Adrenal gland (tissue), 12 donors: ENCODE results near the gene MAST4. TPM values are rescaled to one million over a fixed set of nuclear protein-coding genes. Genes with fewer than 3 reads are reported as not detected.
A peak's percentile ranks its signal among the peaks of the same experiment; 100 is the strongest.

Experiments
- DNase-seq, 7 donors: peaks; one replicate each; pipeline ENCODE4 v3.0.0-alpha.2; 2019 to 2020
- H3K27ac ChIP-seq, 5 donors: fragments of 200-600 bp; sonication (generic) in 4 of 5; 1 replicate in 3 of 5; 2 replicates in 2 of 5; pipeline versions ENCODE4 v1.5.1 to v1.8.0; 2016 to 2020; ENCODE audit warnings: mild to moderate bottlenecking in 1 of 5
- H3K27me3 ChIP-seq: fragments of 200-600 bp; 2 replicates; pipeline ENCODE4 v1.8.0; 2021
- H3K36me3 ChIP-seq, 2 donors: fragments of 200-600 bp; replicated peaks in 1 of 2; 1 replicate in 1 of 2; 2 replicates in 1 of 2; pipeline versions ENCODE4 v1.5.1 to v1.8.0; 2018 to 2022
- H3K4me1 ChIP-seq, 2 donors: fragments of 200-600 bp; replicated peaks in 1 of 2; 1 replicate in 1 of 2; 2 replicates in 1 of 2; pipeline versions ENCODE4 v1.5.1 to v1.8.0; 2018 to 2021
- H3K4me3 ChIP-seq, 4 donors: fragments of 200-600 bp; sonication (generic) in 3 of 4; one replicate each; pipeline ENCODE4 v1.5.1; 2016 to 2018
- H3K9me3 ChIP-seq, 3 donors: fragments of 200-600 bp; sonication (generic) in 1 of 3; replicated peaks in 1 of 3; 1 replicate in 2 of 3; 2 replicates in 1 of 3; pipeline versions ENCODE4 v1.5.1 to v1.8.0; 2016 to 2021
- POLR2A ChIP-seq, 2 donors: fragments of 450-650 bp; IDR thresholded peaks; one replicate each; pipeline ENCODE4 v1.6.1; 2017; ENCODE audit warnings: antibody characterized with exemption in 2 of 2, mild to moderate bottlenecking in 2 of 2, moderate library complexity in 1 of 2
- WGBS, 4 donors: extraction: QIAGEN DNeasy Blood & Tissue Kit in 2 of 4; methylation state at CpG; one replicate each; pipeline versions ENCODE4 v1.1.5 to v1.1.7; 2013 to 2017; 5-methylcytosine and 5-hydroxymethylcytosine counted together
- intact Hi-C, 2 donors: fragments of 100-400 bp; cut with DNase I; formaldehyde crosslinking; loops; one replicate each; pipeline versions ENCODE4 v1.14.1 to v1.15.0; 2022 to 2023
- polyA plus RNA-seq, 3 donors: library from polyadenylated mRNA; stranded (reverse); fragments of 200-250 nt in 2 of 3; fragments of 350-450 nt in 1 of 3; fragmentation: Illumina TruSeq in 1 of 3; extraction: RNeasy Lipid Tissue Mini Kit (QIAGEN cat#74804) in 1 of 3; gene quantifications; one replicate each; pipeline ENCODE4 v1.2.3, GENCODE V29; 2013 to 2014
- total RNA-seq, 9 donors: library from RNA; depleted of rRNA in 4 of 9; stranded (reverse); fragments of >200 nt in 4 of 9; fragments of 120-200 nt in 1 of 9; fragmentation: NEBNext Ultra II Directional in 1 of 9; extraction: Animal tissue kit (Norgen Biotek cat#: 25700) in 1 of 9; gene quantifications; one replicate each; pipeline versions ENCODE4 v1.1.0 to v1.2.4, GENCODE V29; 2013 to 2023
- TF ChIP-seq, protein P1 (sequence below), 6 experiments: fragments of 450-650 bp in 4 of 6; fragments of 200-600 bp in 2 of 6; sonication (generic) in 1 of 6; IDR thresholded peaks; 1 replicate in 5 of 6; 2 replicates in 1 of 6; pipeline versions ENCODE4 v1.5.1 to v1.8.0; 2016 to 2021; ENCODE audit warnings: antibody characterized with exemption in 6 of 6, mild to moderate bottlenecking in 2 of 6, moderate library complexity in 1 of 6
- donor health status: healthy with polysubstance abuse.
- donor health status: Bipolar disorder and iron deficiency.
- donor health status: DM: yes; HTN: yes; CAD: no.
- donor health status: DM: no; HTN: no; CAD: no.
- donor health status: DM: no; HTN: no; CAD: no.
- donor health status: DM: yes; HTN: yes; CAD: no.

The MAST4 gene
- total and polyA plus RNA-seq, 12 donors = 12.3 to 95.0 (median 42.8) TPM

DNA sequence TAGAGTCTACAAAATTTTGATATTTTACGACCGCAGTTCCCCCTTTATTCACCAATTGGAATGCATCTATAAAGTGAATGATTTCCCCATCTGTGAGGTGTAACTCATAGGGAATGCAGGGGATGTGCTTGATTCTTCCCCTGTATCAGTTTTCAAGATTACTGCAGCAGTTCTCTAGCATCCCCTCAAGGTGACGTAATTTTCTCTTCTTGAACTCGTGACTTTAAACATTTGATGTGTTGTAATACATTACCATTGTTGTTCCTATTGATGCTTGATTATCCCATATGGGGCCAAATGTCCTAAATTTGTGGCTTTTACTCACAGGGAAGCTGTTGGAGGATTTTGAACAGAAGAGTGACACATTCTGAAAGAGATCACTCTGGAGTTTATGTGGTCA lies 360.2 kb downstream of the MAST4 start:
- H3K36me3 ChIP-seq = no peaks in the 10 kb centered on the region
- no peak overlapping the region for H3K4me3 ChIP-seq
- 92 to 99% (median 93%) methylated on average over 4 of the region's 4 CpGs for WGBS, 4 donors
- intact Hi-C loops = no loop called here
- no peaks in the 10 kb centered on the region for H3K9me3 ChIP-seq
- DNase-seq = no peak
- no peaks in the 10 kb centered on the region for H3K27me3 ChIP-seq
- peaks cover 16 to 24% of the 10 kb centered on the region in 2 donors for H3K4me1 ChIP-seq
- TF ChIP-seq, protein P1, sequence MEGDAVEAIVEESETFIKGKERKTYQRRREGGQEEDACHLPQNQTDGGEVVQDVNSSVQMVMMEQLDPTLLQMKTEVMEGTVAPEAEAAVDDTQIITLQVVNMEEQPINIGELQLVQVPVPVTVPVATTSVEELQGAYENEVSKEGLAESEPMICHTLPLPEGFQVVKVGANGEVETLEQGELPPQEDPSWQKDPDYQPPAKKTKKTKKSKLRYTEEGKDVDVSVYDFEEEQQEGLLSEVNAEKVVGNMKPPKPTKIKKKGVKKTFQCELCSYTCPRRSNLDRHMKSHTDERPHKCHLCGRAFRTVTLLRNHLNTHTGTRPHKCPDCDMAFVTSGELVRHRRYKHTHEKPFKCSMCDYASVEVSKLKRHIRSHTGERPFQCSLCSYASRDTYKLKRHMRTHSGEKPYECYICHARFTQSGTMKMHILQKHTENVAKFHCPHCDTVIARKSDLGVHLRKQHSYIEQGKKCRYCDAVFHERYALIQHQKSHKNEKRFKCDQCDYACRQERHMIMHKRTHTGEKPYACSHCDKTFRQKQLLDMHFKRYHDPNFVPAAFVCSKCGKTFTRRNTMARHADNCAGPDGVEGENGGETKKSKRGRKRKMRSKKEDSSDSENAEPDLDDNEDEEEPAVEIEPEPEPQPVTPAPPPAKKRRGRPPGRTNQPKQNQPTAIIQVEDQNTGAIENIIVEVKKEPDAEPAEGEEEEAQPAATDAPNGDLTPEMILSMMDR (IDR thresholded peaks at IDR 0.05) = no peak
- no peak for TF ChIP-seq POLR2A (IDR thresholded peaks at IDR 0.05)
- no peak overlapping the region for H3K27ac ChIP-seq

DNA sequence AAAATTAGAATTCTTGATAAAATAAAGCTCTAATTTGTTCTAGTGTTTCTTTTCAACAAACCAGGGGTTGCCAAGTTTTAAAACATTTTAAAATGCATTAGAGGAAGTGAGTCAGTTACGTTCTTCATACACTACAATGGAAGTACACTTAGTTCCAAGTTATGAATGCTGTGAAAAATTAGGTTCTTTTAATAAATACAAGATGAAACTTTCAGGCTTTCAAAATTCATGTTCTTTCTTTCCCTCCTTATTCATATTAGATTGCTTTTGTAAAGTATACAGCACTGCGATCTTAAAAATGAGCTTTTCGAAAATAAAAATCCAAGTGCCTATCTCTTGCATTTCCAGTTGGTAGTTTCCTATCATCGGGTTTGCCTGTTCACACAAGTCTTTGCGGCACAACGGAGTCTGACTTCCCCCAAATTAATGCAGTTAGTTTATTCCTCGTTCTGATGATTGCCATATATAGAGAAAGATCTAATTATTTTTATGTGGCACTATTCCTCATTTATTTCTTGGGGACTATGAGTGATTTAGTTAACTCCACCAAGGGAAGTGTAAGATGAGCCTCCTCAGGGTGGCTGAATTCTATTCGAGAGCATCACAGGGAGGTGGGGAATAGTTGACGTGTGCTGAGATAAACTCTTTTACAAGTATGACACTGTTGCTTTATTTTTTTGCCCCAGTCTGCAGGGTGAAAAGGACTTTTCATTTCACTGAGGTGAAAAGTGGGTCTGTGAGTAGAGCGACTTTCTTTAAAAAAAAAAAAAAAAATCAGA lies 362.2 kb downstream of the MAST4 start:
- Histone ChIP-seq H3K9me3 (no peaks in the 10 kb centered on the region), H3K36me3 (no peaks in the 10 kb centered on the region), H3K4me3 (peak overlapping the region in 3 of 4 donors; percentile 14 to 49 (median 15)), H3K27ac (peak overlapping the region in 4 of 5 donors; percentile 29 to 81 (median 60)), H3K27me3 (no peaks in the 10 kb centered on the region), H3K4me1 (peaks cover 16 to 24% of the 10 kb centered on the region in 2 donors)
- DNase-seq = peak in 3 of 7 donors; percentile 10 to 25 (median 22)
- intact Hi-C loops = no loop called here
- 33 to 51% (median 40%) methylated on average over 10 of the region's 10 CpGs for whole genome bisulfite sequencing, 4 donors
- peak in 1 of 2 donors; percentile 24 for TF ChIP-seq POLR2A (IDR thresholded peaks at IDR 0.05)
- TF ChIP-seq, protein P1 (IDR thresholded peaks at IDR 0.05) = no peak

DNA sequence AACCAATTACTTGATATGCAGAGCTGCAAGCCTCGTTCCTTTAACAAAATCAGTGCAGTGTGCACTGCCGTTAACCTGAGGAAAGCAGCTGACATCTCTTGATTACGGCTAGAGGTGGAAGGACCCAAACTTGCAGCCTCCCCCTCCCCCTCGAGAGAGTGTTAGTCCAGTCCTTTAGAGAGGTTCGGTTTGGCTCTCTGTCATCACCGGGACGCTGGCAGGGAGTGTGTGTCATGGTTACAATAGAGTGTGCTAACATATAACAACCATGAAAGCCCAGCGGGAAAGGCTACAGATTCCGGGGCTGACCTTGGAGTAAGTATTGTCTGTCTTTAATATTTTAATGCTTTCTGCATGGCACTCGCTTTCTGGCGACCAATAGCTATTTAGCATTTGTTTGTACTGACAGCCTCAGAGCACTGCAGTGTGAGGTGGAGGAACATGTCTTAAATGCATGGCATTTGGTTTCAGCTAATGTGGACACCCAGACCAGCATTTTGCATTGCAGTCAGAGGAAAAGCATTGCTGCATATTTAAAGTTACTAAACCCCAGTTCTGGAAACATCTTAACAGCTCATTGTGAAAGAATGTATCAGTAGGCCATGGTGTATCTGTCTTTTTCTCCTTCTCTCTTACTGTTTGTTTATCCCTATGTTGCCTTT lies 362.9 kb downstream of the MAST4 start:
- WGBS, 4 donors = 26 to 35% (median 30%) methylated on average over 11 of the region's 11 CpGs
- Histone ChIP-seq H3K27ac (peak overlapping the region in 4 of 5 donors; percentile 29 to 81 (median 60)), H3K4me1 (peaks cover 16 to 24% of the 10 kb centered on the region in 2 donors), H3K27me3 (no peaks in the 10 kb centered on the region), H3K4me3 (peak overlapping the region in 3 of 4 donors; percentile 14 to 49 (median 15)), H3K9me3 (no peaks in the 10 kb centered on the region), H3K36me3 (no peaks in the 10 kb centered on the region)
- peak; percentile 38 to 78 (median 63) for DNase-seq
- intact Hi-C loops = no loop called here
- peak in 1 of 2 donors; percentile 23 for TF ChIP-seq POLR2A (IDR thresholded peaks at IDR 0.05)
- TF ChIP-seq, protein P1 (IDR thresholded peaks at IDR 0.05) = no peak

DNA sequence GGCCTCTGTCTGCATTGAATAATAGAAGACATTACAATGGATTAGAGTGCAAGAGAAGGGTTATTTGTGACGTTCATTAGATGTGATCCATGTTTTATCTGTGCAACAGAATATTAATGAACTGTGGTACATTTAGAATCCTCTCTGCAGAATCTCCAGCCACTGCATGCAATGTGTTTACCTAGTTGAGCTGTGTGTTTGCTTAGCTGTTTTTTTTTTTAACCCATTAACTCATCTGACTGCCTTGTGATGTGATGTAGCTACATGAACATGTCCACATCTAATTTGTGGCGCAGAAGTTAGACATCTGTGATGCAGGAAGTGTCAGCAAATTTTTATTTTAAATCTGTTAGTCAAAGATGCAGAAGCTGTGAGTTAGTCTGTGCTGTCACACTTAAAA lies 363.5 kb downstream of the MAST4 start:
- H3K4me3 ChIP-seq = peak overlapping the region in 1 of 4 donors; percentile 49
- no peaks in the 10 kb centered on the region for H3K9me3 ChIP-seq
- H3K27me3 ChIP-seq = no peaks in the 10 kb centered on the region
- 44 to 51% (median 48%) methylated on average over 2 of the region's 2 CpGs for WGBS, 4 donors
- no peak for TF ChIP-seq POLR2A (IDR thresholded peaks at IDR 0.05)
- TF ChIP-seq, protein P1 (IDR thresholded peaks at IDR 0.05) = no peak
- no peak for DNase-seq
- peaks cover 16 to 24% of the 10 kb centered on the region in 2 donors for H3K4me1 ChIP-seq
- intact Hi-C loops = no loop called here
- peak overlapping the region in 3 of 5 donors; percentile 54 to 81 (median 67) for H3K27ac ChIP-seq
- H3K36me3 ChIP-seq = no peaks in the 10 kb centered on the region
